Keratinocyte (primary cell): Measurements from ENCODE around the gene AKT1. TPM values are rescaled to one million over a fixed set of nuclear protein-coding genes. Genes with fewer than 3 reads are reported as not detected.

ENCODE experiments used
- DNase-seq: peaks from one replicate; pipeline ENCODE4 v3.0.0-alpha.2; 2011; ENCODE audit warnings: low read depth, missing footprints, low spot score
- FAIRE-seq: peaks from 2 replicates; lab custom pipeline; 2011; peaks lifted over from hg19 to GRCh38; lab: Jason Lieb, UNC
- H2AFZ ChIP-seq: 2 replicates; pipeline ENCODE4 v1.6.0; 2012; ENCODE audit warnings: low read length, control low read depth, inconsistent platforms; ENCODE audit not compliant: control insufficient read depth
- H3K27ac ChIP-seq: 2 replicates; pipeline ENCODE4 v1.5.1; 2011; ENCODE audit warnings: low read length; ENCODE audit not compliant: control insufficient read depth, insufficient read depth
- H3K27me3 ChIP-seq: 3 replicates; pipeline ENCODE4 v1.6.0; 2011; ENCODE audit warnings: low read length; ENCODE audit not compliant: control insufficient read depth, insufficient read depth; ENCODE audit errors: extremely low read depth
- H3K36me3 ChIP-seq, 2 experiments: 2 replicates in 1 of 2; 3 replicates in 1 of 2; pipeline ENCODE4 v1.5.1; 2011; ENCODE audit warnings: low read length in 2 of 2, mild to moderate bottlenecking in 1 of 2; ENCODE audit not compliant: control insufficient read depth in 2 of 2, insufficient read depth in 2 of 2; ENCODE audit errors: extremely low read depth in 1 of 2
- H3K4me1 ChIP-seq: 3 replicates; pipeline ENCODE4 v1.5.1; 2011; ENCODE audit warnings: low read length; ENCODE audit not compliant: control insufficient read depth, insufficient read depth; ENCODE audit errors: extremely low read depth
- H3K4me2 ChIP-seq: 3 replicates; pipeline ENCODE4 v1.6.0; 2011; ENCODE audit warnings: low read depth, low read length; ENCODE audit not compliant: control insufficient read depth, insufficient read depth; ENCODE audit errors: extremely low read depth
- H3K4me3 ChIP-seq, 3 experiments: fragments of 200-600 bp in 1 of 3; sonication (generic) in 1 of 3; 2 replicates in 2 of 3; 3 replicates in 1 of 3; pipeline ENCODE4 v1.5.1; 2011 to 2016; ENCODE audit warnings: low read length in 3 of 3, mild to moderate bottlenecking in 3 of 3, control low read depth in 2 of 3, inconsistent platforms in 1 of 3, low read depth in 1 of 3, mixed read lengths in 1 of 3, mixed run types in 1 of 3, moderate library complexity in 1 of 3; ENCODE audit not compliant: control insufficient read depth in 2 of 3, insufficient read depth in 2 of 3; ENCODE audit errors: extremely low read depth in 1 of 3
- H3K79me2 ChIP-seq: 2 replicates; pipeline ENCODE4 v1.6.0; 2012; ENCODE audit warnings: low read length; ENCODE audit not compliant: control insufficient read depth, insufficient read depth
- H3K9ac ChIP-seq: 3 replicates; pipeline ENCODE4 v1.6.0; 2011; ENCODE audit warnings: low read length; ENCODE audit not compliant: control insufficient read depth, insufficient read depth; ENCODE audit errors: extremely low read depth
- H3K9me1 ChIP-seq: 3 replicates; pipeline ENCODE4 v1.6.0; 2011; ENCODE audit warnings: low read length; ENCODE audit not compliant: control insufficient read depth, insufficient read depth; ENCODE audit errors: extremely low read depth
- H3K9me3 ChIP-seq: 2 replicates; pipeline ENCODE4 v1.5.1; 2012; ENCODE audit warnings: low read depth, low read length; ENCODE audit not compliant: control insufficient read depth
- H4K20me1 ChIP-seq: 3 replicates; pipeline ENCODE4 v1.6.0; 2011; ENCODE audit warnings: low read length; ENCODE audit not compliant: control insufficient read depth, insufficient read depth; ENCODE audit errors: extremely low read depth
- CTCF ChIP-seq, 3 experiments: IDR thresholded peaks in 1 of 3; conservative IDR thresholded peaks in 1 of 3; optimal IDR thresholded peaks in 1 of 3; 2 replicates in 2 of 3; 3 replicates in 1 of 3; pipeline versions ENCODE3 to v1.5.1; 2011; ENCODE audit warnings: low read length in 3 of 3, mild to moderate bottlenecking in 3 of 3, moderate library complexity in 2 of 3, control low read depth in 1 of 3, inconsistent platforms in 1 of 3; ENCODE audit not compliant: insufficient read depth in 2 of 3; ENCODE audit errors: extremely low read depth in 1 of 3
- EZH2 ChIP-seq: IDR thresholded peaks from one replicate; pipeline ENCODE4 v1.6.1; 2012; ENCODE audit warnings: inconsistent platforms, mild to moderate bottlenecking, low read length, moderate library complexity
- dilution Hi-C: fragments of 300-500 bp; cut with MboI; formaldehyde crosslinking; loops from one replicate; pipeline ENCODE4 v1.7.0; 2020; ENCODE audit warnings: low sequenced_read_pairs; ENCODE audit not compliant: extremely low pct_ligation_motif_present
- polyA plus RNA-seq, 5 experiments: library from polyadenylated mRNA; depleted of rRNA in 3 of 5; stranded (reverse) in 3 of 5; stranded (forward) in 1 of 5; unstranded in 1 of 5; fragments of >200 nt; gene quantifications; 1 replicate in 1 of 5; 2 replicates in 3 of 5; 3 replicates in 1 of 5; pipeline versions ENCODE4 v1.2.1 to v1.2.3, GENCODE V29; 2011 to 2012; ENCODE audit warnings: missing spikeins in 2 of 5, low read depth in 1 of 5, low replicate concordance in 1 of 5

AKT1 gene
- polyA plus RNA-seq, 1 donor (not counting 4 experiments of a cell fraction or from before 2014, with no cell fraction given) = 82.3 TPM

- peaks cover 5% of the 10 kb centered on the region for H3K27me3 ChIP-seq
- TF ChIP-seq EZH2 (no peak), CTCF (optimal IDR thresholded peaks at IDR 0.05 in 1 of 3, IDR thresholded peaks at IDR 0.05 in 1 of 3, conservative IDR thresholded peaks at IDR 0.05 in 1 of 3; ENCODE audit: extremely low read depth in 1 of 3, insufficient read depth in 2 of 3, low read length in 3 of 3) (peak; percentile 74 to 90 (median 80))
- no peaks in the 10 kb centered on the region for H3K9me3 ChIP-seq
- no peak within 1 kb of the TSS for H3K27ac ChIP-seq
- no peaks in the 10 kb centered on the region for H3K79me2 ChIP-seq
- H3K4me2 ChIP-seq = peak within 1 kb of the TSS; percentile 76
- H3K4me3 ChIP-seq = peak within 1 kb of the TSS; percentile 34 to 66 (median 51)
- H3K9ac ChIP-seq = no peak within 1 kb of the TSS
- H3K36me3 ChIP-seq = peaks cover 0 to 8% of the 10 kb centered on the region in 2 experiments
- dilution Hi-C loops = no loop called here
- DNase-seq (no peak), FAIRE-seq (no peak)
- H3K4me1 ChIP-seq = peaks cover 6% of the 10 kb centered on the region
- H3K9me1 ChIP-seq = no peaks in the 10 kb centered on the region
- no peak within 1 kb of the TSS for H2AFZ ChIP-seq
- peaks cover 7% of the 10 kb centered on the region for H4K20me1 ChIP-seq
Observed at GRCh38 chr14:104723651-104724406, 71.7 kb downstream of the AKT1 start, which contains the start of gene ADSS1. Gene ADSS1 (plus strand): TSS chr14:104724229. CDS start chr14:104724271, 42 bp downstream.

- Histone ChIP-seq H3K4me3 (peak overlapping the region; percentile 34 to 66 (median 51)), H2AFZ (no peak overlapping the region), H3K9ac (no peak overlapping the region), H3K27ac (no peak overlapping the region), H3K9me3 (no peaks in the 10 kb centered on the region), H4K20me1 (peaks cover 7% of the 10 kb centered on the region), H3K27me3 (peaks cover 5% of the 10 kb centered on the region), H3K4me2 (peak overlapping the region; percentile 76), H3K79me2 (no peaks in the 10 kb centered on the region), H3K9me1 (no peaks in the 10 kb centered on the region), H3K36me3 (peaks cover 0 to 10% of the 10 kb centered on the region in 2 experiments), H3K4me1 (peaks cover 6% of the 10 kb centered on the region)
- dilution Hi-C loops = no loop called here
- DNase-seq = no peak
- no peak for TF ChIP-seq CTCF (optimal IDR thresholded peaks at IDR 0.05 in 1 of 3, IDR thresholded peaks at IDR 0.05 in 1 of 3, conservative IDR thresholded peaks at IDR 0.05 in 1 of 3; ENCODE audit: extremely low read depth in 1 of 3, insufficient read depth in 2 of 3, low read length in 3 of 3)
- FAIRE-seq = no peak
Observed at GRCh38 chr14:104722938-104723650, 72.5 kb downstream of the AKT1 start.
